HTR-8/SVneo (cell line): ENCODE results near the gene MUC16.
A peak's percentile ranks its signal among the peaks of the same experiment; 100 is the strongest.

Experiments
- DNase-seq: peaks from one replicate; pipeline ENCODE4 v3.0.0; 2011; ENCODE audit warnings: low spot score, mixed read lengths; ENCODE audit not compliant: insufficient read length
- FAIRE-seq: peaks from 2 replicates; lab custom pipeline; 2011; peaks lifted over from hg19 to GRCh38; lab: Jason Lieb, UNC

Gene MUC16

DNA sequence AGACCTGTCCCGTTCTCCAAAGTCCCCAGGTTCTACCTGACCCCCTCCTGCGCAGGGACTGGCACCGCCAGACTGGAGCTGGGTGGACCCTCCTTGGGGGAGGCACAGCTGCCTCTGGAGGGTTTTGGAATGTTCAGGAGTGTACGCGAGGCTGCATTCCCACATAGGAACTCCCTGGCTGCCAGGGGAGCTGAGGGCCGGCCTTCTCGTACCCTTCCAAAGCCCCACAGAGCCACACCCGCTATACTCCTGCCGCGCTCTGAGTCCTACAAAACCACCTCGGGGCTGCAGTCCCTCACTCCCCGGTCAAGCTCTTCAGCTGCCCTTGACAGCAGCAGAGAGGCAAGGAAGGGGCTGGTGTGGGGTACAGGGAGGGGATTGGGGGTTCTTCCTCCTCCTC is 484 bp upstream of the MUC16 start:
- FAIRE-seq, result no peak
- no peak for DNase-seq

DNA sequence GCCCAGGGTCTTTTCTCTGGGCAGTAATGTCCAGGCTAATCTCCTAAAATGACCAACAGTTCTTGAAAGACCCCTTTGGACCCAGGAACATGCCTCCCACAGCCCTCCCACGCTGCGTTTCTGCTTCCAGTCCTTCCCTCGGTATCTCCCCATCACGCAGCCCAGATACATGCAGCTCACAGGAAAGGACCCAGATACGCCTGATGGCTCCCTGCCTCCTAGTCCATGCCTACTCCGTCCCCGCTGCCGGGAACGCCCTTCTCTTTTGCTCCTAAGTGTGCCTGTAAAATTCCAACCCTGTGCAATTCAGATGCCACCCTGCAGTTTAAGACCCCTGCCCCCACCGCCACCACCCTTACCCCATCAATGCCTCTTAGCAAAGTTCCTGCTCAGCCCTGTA is 778 bp downstream of the MUC16 start:
- FAIRE-seq (no peak), DNase-seq (no peak)

DNA sequence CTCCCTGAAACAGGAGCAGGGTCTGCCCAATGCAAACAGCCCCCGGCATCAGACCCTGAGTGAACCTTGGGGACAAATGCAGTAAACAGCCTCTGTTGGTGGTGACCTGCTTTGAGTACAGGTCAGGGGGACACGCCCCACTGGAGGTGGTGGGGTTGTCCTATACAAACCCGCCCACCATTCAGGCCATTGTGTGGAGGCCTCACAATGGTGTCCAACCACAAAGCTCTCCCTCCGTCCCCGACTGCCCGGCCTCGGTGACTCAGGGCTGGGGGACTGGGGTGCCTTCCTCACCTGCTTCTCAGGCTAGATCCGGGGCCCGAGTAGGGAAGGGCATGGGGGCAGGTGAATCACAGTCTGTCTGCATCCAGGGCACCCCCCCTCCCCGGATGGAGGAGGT is 1.5 kb downstream of the MUC16 start:
- no peak for FAIRE-seq

DNA sequence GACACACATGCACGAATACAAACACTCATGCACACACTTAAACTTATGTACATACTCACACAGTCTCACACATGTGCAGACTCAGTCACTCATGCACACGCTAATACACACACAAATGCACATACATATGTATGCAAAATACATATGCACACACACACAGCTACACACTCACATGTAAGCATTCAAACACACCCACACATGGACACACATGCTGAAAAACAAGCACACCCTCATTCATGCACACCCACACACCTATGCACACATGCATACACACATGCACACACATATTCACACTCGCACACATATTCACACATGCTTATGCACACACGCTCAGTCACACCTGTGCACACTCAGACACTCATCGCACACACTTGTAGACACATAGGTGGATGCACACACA is 9.3 kb downstream of the MUC16 start:
- DNase-seq, result no peak

More for the DNA sequence above, 1.5 kb downstream of the MUC16 start:
- DNase-seq, result no peak

DNA sequence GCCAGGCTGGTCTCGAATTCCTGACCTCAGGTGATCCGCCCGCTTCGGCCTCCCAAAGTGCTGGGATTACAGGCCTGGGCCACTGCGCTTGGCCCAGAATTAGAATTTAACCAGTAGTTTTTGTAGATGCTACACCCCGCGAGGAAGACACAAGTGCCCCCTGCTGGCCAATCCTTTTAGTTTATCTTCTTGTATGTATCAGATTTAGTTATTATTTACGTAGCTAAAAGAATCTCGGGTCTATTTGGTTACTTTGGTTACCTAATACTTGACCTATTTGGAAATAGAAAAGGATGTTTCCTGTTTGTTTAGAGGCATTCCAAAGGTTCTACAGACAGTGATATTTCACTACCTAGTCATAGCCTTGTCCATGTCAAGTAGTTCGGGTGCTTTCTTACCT is 22.0 kb downstream of the MUC16 start:
- FAIRE-seq (no peak), DNase-seq (no peak)

More for the DNA sequence above, 9.3 kb downstream of the MUC16 start:
- peak; percentile 88 for FAIRE-seq

DNA sequence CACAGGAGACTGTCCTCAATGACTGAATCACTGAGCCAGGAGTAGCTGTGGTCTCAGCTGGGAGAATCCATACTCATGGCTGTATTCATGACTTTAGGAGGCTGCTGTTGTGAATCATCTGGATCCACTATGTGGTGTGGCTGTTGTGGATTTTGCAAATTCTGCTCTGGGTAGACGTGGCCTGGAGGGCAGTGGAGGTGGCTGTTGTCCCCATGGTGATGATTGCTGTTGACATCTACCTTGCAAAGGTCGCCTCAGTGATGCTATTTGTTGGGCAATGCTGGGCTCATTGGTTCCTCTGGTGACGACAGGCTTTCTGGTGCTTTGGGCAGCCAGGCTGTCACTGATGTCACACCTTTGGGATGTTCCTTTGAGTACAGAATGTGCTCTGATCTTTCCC is 23.9 kb downstream of the MUC16 start:
- DNase-seq (no peak), FAIRE-seq (no peak)

DNA sequence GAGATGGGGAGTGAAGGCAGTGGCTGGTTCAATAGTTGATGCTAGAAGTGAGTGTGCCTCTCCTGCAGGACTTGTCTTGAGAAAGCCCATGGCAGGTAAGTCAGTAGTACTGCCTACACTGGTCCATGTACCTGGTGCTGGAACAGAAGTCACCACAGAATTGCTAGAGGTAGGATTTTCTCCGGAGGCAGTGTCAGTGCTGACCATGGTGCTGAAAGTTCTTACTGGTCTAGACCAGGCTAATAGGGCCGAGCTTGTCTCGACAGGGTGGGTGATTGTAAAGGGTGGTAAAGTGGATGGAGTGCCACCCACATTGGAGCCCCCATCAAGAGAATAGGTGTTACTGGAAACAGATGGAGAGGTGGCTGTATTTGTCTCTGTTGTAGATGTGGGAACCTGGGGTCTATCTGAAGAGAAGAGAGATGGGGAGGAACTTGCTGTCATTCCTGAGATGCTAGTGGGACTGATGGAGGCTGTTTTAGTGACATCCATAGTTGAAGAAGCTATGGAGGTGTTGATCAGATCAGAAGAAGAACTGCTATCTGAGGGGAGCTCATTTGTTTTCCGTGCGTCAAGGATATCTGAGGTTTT is 36.6 kb downstream of the MUC16 start:
- FAIRE-seq (no peak), DNase-seq (peak; percentile 27)

DNA sequence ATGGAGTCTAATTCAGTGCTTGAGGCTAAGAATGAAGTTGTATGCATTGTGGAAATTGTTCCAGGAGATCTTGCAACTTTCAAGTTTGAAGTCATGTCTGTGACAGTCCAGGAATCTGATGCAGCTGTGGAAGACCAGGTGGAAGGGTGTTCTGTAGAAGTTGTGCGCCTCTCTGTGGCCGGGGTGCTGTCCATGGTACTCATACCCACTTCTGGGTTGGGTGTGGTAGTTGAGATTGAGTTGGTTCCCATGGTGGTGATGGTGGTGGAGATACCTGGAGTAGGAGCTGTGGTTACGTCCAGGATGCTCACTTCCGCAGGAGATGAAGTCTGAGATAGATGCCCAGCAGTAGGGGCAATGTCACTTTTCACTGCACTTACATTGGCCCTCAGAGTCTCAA is 44.3 kb downstream of the MUC16 start:
- FAIRE-seq, result no peak

More for the DNA sequence above, 44.3 kb downstream of the MUC16 start:
- no peak for DNase-seq
